HepG2 (cell line): Measurements from ENCODE around the gene PRRC2A. TPM values are rescaled to one million over a fixed set of nuclear protein-coding genes. Genes with fewer than 3 reads are reported as not detected.

ENCODE experiments used
- ATAC-seq: fragments of 200-7000 bp; cut with Tn5 transposase; 3 replicates; pipeline ENCODE4 v1.9.1; 2020; ENCODE audit warnings: mild to moderate bottlenecking, moderate library complexity
- BruUV-seq: library from RNA; stranded (reverse); fragments of 400-500 nt; replicated peaks from 2 replicates; lab custom pipeline; 2021; lab: Mats Ljungman, UMichigan
- CTCF ChIA-PET: fragments of 300-600 bp; formaldehyde crosslinking; extraction: SDS; loops from one replicate; lab custom pipeline; 2021; ENCODE audit warnings: low total read pairs, inconsistent platforms, low intra/inter-chr PET ratio; lab: Yijun Ruan, JAX
- POLR2A ChIA-PET: fragments of 350-600 bp; sonication (Branson Sonifier 250); formaldehyde crosslinking; loops from one replicate; lab custom pipeline; 2020; ENCODE audit warnings: antibody characterized with exemption, inconsistent platforms; lab: Yijun Ruan, JAX
- DNase-seq: peaks from one replicate; pipeline ENCODE4 v3.0.0-alpha.2; 2015; ENCODE audit warnings: low spot score
- FAIRE-seq: peaks from 3 replicates; lab custom pipeline; 2011; peaks lifted over from hg19 to GRCh38; lab: Jason Lieb, UNC
- H2AFZ ChIP-seq: one replicate; pipeline ENCODE4 v1.6.1; 2011; ENCODE audit warnings: low read length, inconsistent platforms
- H3K27ac ChIP-seq: fragments of 300-600 bp; 3 replicates; pipeline ENCODE4 v1.8.0; 2011; ENCODE audit warnings: mixed run types, mild to moderate bottlenecking, mixed read lengths, low read length, inconsistent platforms; ENCODE audit not compliant: insufficient read depth; ENCODE audit errors: extremely low read length
- H3K27me3 ChIP-seq, 2 experiments: fragments of 200-600 bp in 1 of 2; 2 replicates in 1 of 2; 3 replicates in 1 of 2; pipeline versions ENCODE4 v1.6.0 to v1.8.0; 2011; ENCODE audit warnings: low read length in 2 of 2, mild to moderate bottlenecking in 2 of 2, moderate library complexity in 2 of 2, inconsistent platforms in 1 of 2; ENCODE audit not compliant: insufficient read depth in 2 of 2, control insufficient read depth in 1 of 2
- H3K36me3 ChIP-seq, 2 experiments: fragments of 200-600 bp in 1 of 2; replicated peaks in 1 of 2; 2 replicates in 1 of 2; 3 replicates in 1 of 2; pipeline versions ENCODE4 v1.5.1 to v1.8.0; 2011; ENCODE audit warnings: low read length in 2 of 2, inconsistent platforms in 1 of 2; ENCODE audit not compliant: insufficient read depth in 2 of 2, control insufficient read depth in 1 of 2
- H3K4me1 ChIP-seq: 2 replicates; pipeline ENCODE4 v1.5.1; 2012; ENCODE audit warnings: low read length, inconsistent platforms; ENCODE audit not compliant: insufficient read depth
- H3K4me2 ChIP-seq: 2 replicates; pipeline ENCODE4 v1.6.0; 2011; ENCODE audit warnings: low read depth, low read length, inconsistent platforms
- H3K4me3 ChIP-seq, 3 experiments: fragments of 200-600 bp in 1 of 3; sonication (generic), shearing (Covaris generic) in 1 of 3; replicated peaks in 1 of 3; 2 replicates each; pipeline ENCODE4 v1.5.1; 2011 to 2016; ENCODE audit warnings: low read length in 3 of 3, inconsistent platforms in 2 of 3, low read depth in 2 of 3, mild to moderate bottlenecking in 2 of 3, control low read depth in 1 of 3, mixed read lengths in 1 of 3; ENCODE audit not compliant: insufficient read depth in 1 of 3
- H3K79me2 ChIP-seq: one replicate; pipeline ENCODE4 v1.6.1; 2011; ENCODE audit warnings: low read length, inconsistent platforms; ENCODE audit not compliant: insufficient read depth
- H3K9ac ChIP-seq: 2 replicates; pipeline ENCODE4 v1.6.0; 2011; ENCODE audit warnings: mild to moderate bottlenecking, low read depth, low read length, inconsistent platforms; ENCODE audit not compliant: insufficient read depth
- H3K9me3 ChIP-seq: 2 replicates; pipeline ENCODE4 v1.5.1; 2012; ENCODE audit warnings: mild to moderate bottlenecking, low read length
- H4K20me1 ChIP-seq: 2 replicates; pipeline ENCODE4 v1.6.0; 2011; ENCODE audit warnings: inconsistent platforms, mild to moderate bottlenecking, low read length, moderate library complexity; ENCODE audit not compliant: insufficient read depth
- ARNTL ChIP-seq: sonication (generic); formaldehyde crosslinking; IDR thresholded peaks from 2 replicates; pipeline ENCODE4 v1.4.0; 2020; ENCODE audit warnings: mild to moderate bottlenecking, missing genetic modification reagents
- DNMT1 ChIP-seq: sonication (generic); formaldehyde crosslinking; IDR thresholded peaks from 2 replicates; pipeline ENCODE4 v1.5.1; 2020; ENCODE audit warnings: mild to moderate bottlenecking, missing genetic modification reagents
- HNRNPUL1 ChIP-seq: fragments of 200-400 bp; formaldehyde crosslinking; IDR thresholded peaks from 2 replicates; pipeline ENCODE4 v1.6.1; 2017; ENCODE audit warnings: low read depth, mild to moderate bottlenecking, low read length, moderate library complexity
- ZKSCAN8 ChIP-seq: IDR thresholded peaks from 2 replicates; pipeline ENCODE4 v1.6.1; 2016; ENCODE audit warnings: borderline replicate concordance, missing genetic modification reagents, missing compliant biosample characterization
- ZNF562 ChIP-seq: sonication (generic); formaldehyde crosslinking; IDR thresholded peaks from 2 replicates; pipeline ENCODE4 v1.8.0; 2022; ENCODE audit warnings: missing genetic modification reagents, borderline replicate concordance
- ZNF672 ChIP-seq: sonication (generic); formaldehyde crosslinking; IDR thresholded peaks from 2 replicates; pipeline ENCODE4 v1.8.1; 2022; ENCODE audit warnings: missing genetic modification reagents
- WGBS: methylation state at CpG from one replicate; pipeline ENCODE4 v1.1.6; 2017; ENCODE audit warnings: low lambda C conversion rate; 5-methylcytosine and 5-hydroxymethylcytosine counted together
- in situ Hi-C: cut with HindIII; loops from 2 replicates; pipeline ENCODE4 v1.10.0; 2017; ENCODE audit warnings: low pct_unique_long_range_greater_than_20kb; ENCODE audit not compliant: extremely low pct_ligation_motif_present
- intact Hi-C: fragments of 100-400 bp; cut with micrococcal nuclease; formaldehyde crosslinking; loops from one replicate; pipeline ENCODE4 v1.10.0; 2022; ENCODE audit not compliant: unreplicated experiment
- polyA plus RNA-seq, 8 experiments: library from polyadenylated mRNA; depleted of rRNA in 3 of 8; stranded (reverse) in 7 of 8; unstranded in 1 of 8; fragments of >200 nt; fragmentation: Illumina TruSeq in 4 of 8; extraction: Trizol in 4 of 8; gene quantifications; 2 replicates each; pipeline versions ENCODE4 v1.2.1 to v1.2.3, GENCODE V29; 2011 to 2016; ENCODE audit warnings: low read depth in 4 of 8, missing spikeins in 1 of 8, mixed read lengths in 1 of 8; ENCODE audit not compliant: insufficient read depth in 1 of 8
- total RNA-seq, 5 experiments: library from RNA; depleted of rRNA; stranded (reverse); fragments of >200 nt; fragmentation: Illumina TruSeq; extraction: Trizol; gene quantifications; 2 replicates each; pipeline ENCODE4 v1.2.3, GENCODE V29; 2016; ENCODE audit warnings: low read depth in 1 of 5
- TF ChIP-seq, protein P1 (sequence below): sonication (generic); formaldehyde crosslinking; IDR thresholded peaks from 2 replicates; pipeline ENCODE4 v1.5.0; 2020; ENCODE audit warnings: missing genetic modification reagents
- TF ChIP-seq, protein P2 (sequence below): sonication (generic); formaldehyde crosslinking; IDR thresholded peaks from 2 replicates; pipeline ENCODE4 v1.4.0; 2020; ENCODE audit warnings: missing genetic modification reagents
- TF ChIP-seq, protein P3 (sequence below): sonication (generic); formaldehyde crosslinking; IDR thresholded peaks from 2 replicates; pipeline ENCODE4 v1.5.0; 2020; ENCODE audit warnings: missing genetic modification reagents, mild to moderate bottlenecking, borderline replicate concordance
- TF ChIP-seq, protein P4 (sequence below): sonication (generic); formaldehyde crosslinking; conservative IDR thresholded peaks from 2 replicates; pipeline ENCODE4 v1.4.0; 2020; ENCODE audit warnings: missing genetic modification reagents

The PRRC2A gene
- total and polyA plus RNA-seq, 2 of the 13 experiments (the other 11 are each of a cell fraction or from before 2014, with no cell fraction given): 38.9 to 47.4 TPM

DNA sequence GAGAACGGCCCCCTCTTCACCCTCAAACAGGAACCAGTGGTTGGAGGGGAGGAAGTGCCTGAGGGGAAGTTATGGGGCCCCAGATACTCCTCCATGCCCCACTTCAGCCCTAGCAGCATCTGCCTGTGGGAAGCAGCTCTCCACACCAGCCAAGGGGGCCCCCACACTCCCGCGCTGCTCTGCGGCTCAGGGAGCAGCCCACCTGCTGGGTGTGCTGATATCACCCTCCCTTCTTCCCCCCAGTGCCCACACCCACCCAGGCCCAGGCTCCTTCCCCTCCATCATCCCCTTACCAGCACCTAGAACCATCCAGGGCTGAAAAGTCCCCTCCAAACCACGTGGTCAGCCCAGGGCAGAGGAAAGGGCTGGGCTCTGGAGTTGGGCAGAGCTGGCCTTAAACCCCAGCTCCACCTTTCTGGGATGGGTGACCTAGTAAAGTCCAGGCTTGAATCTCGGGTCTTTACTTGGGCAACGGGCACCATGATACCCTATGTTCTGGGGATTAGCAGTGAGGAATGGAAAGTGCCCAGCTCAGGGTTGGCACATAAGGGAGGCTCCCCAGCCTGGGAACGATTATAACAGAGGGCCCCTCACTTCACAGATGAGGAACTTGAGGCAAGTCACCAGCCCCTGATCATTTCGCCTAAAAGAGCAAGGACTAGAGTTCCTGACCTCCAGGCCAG lies 33.8 kb upstream of the PRRC2A start:
- ChIA-PET POLR2A (interaction anchor here (1.4 kb wide), 1 partner anchor 12 kb away, joined by 3 read pairs; no protein-coding TSS in a partner anchor), CTCF (no interaction called here)
- Histone ChIP-seq H3K27me3 (peaks cover 9 to 46% of the 10 kb centered on the region in 2 experiments), H3K4me3 (no peak overlapping the region), H2AFZ (no peak overlapping the region), H3K4me2 (no peak overlapping the region), H3K9ac (no peak overlapping the region), H3K27ac (no peak overlapping the region), H3K9me3 (no peaks in the 10 kb centered on the region), H3K4me1 (peaks cover 10% of the 10 kb centered on the region), H4K20me1 (no peaks in the 10 kb centered on the region), H3K79me2 (no peaks in the 10 kb centered on the region), H3K36me3 (no peaks in the 10 kb centered on the region)
- ATAC-seq (no peak), FAIRE-seq (no peak), DNase-seq (no peak)
- in situ Hi-C loops (loop anchor here (5.0 kb wide), 1 partner anchor 94 kb away; no protein-coding TSS in a partner anchor), intact Hi-C loops (loop anchor here (5.0 kb wide), 1 partner anchor 1139 kb away; no protein-coding TSS in a partner anchor)
- TF ChIP-seq ZNF672 (CRISPR knock-in tag): no peak
- 4% methylated on average over 9 of the region's 9 CpGs for WGBS
- BruUV-seq: no TSS peak

DNA sequence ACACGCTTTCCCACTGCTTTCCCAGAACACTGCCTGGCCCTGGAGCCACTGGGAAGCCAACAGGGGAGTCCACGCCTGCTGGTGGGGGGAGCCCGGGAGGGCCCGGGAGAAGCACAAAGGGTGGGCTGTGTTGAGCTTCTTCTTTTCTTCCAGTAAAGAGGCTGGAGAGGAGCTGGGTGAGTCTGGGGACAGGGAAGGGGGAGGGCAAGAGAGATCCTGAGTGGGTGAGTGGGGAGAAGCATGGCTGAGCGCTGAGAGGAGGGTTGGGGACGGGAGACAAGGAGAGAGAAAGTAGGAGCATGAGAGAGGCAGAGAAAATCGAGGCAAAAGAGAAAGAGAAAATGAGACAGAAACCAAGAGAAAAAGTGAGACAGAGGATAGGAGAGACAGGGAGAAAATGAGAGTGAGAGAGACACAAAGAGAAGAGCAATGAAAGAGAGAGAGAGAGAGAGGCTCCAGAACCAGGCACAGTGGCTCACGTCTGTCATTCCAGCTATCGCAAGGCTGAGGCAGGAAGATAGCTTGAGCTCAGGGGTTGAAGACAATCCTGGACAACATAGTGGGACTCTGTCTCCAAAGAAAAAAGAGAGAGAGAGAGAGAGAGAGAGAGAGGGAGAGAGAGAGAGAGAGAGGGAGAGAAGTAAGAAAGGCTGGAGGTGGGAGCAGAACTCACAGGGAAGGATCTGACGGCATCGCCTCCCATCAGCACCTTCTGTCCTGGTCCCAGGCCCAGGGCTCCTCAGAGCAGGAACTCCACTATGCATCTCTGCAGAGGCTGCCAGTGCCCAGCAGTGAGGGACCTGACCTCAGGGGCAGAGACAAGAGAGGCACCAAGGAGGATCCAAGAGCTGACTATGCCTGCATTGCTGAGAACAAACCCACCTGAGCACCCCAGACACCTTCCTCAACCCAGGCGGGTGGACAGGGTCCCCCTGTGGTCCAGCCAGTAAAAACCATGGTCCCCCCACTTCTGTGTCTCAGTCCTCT lies 32.4 kb upstream of the PRRC2A start:
- H3K9ac ChIP-seq: no peak overlapping the region
- H3K79me2 ChIP-seq: no peaks in the 10 kb centered on the region
- no peaks in the 10 kb centered on the region for H4K20me1 ChIP-seq
- no peak overlapping the region for H3K4me2 ChIP-seq
- no peak overlapping the region for H2AFZ ChIP-seq
- H3K27ac ChIP-seq: no peak overlapping the region
- intact Hi-C loops: loop anchor here (5.0 kb wide), 1 partner anchor 1141 kb away; no protein-coding TSS in a partner anchor
- CTCF ChIA-PET: no interaction called here
- 31% methylated on average over 12 of the region's 12 CpGs for WGBS
- no peaks in the 10 kb centered on the region for H3K9me3 ChIP-seq
- BruUV-seq: no TSS peak
- no peak for ATAC-seq
- H3K36me3 ChIP-seq: no peaks in the 10 kb centered on the region
- no peak overlapping the region for H3K4me3 ChIP-seq
- H3K27me3 ChIP-seq: peaks cover 7 to 36% of the 10 kb centered on the region in 2 experiments; a peak in 4 of 5 replicates
- no peaks in the 10 kb centered on the region for H3K4me1 ChIP-seq
- DNase-seq: no peak
- POLR2A ChIA-PET: interaction anchor here (1.4 kb wide), 1 partner anchor 11 kb away, joined by 3 read pairs; no protein-coding TSS in a partner anchor
- in situ Hi-C loops: loop anchor here (5.0 kb wide), 1 partner anchor 96 kb away; no protein-coding TSS in a partner anchor
- no peak for FAIRE-seq
- TF ChIP-seq, protein P1, sequence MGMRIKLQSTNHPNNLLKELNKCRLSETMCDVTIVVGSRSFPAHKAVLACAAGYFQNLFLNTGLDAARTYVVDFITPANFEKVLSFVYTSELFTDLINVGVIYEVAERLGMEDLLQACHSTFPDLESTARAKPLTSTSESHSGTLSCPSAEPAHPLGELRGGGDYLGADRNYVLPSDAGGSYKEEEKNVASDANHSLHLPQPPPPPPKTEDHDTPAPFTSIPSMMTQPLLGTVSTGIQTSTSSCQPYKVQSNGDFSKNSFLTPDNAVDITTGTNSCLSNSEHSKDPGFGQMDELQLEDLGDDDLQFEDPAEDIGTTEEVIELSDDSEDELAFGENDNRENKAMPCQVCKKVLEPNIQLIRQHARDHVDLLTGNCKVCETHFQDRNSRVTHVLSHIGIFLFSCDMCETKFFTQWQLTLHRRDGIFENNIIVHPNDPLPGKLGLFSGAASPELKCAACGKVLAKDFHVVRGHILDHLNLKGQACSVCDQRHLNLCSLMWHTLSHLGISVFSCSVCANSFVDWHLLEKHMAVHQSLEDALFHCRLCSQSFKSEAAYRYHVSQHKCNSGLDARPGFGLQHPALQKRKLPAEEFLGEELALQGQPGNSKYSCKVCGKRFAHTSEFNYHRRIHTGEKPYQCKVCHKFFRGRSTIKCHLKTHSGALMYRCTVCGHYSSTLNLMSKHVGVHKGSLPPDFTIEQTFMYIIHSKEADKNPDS (CRISPR knock-in tag): no peak
- TF ChIP-seq HNRNPUL1 (no peak), ZNF562 (CRISPR knock-in tag) (no peak), DNMT1 (no peak), ARNTL (CRISPR knock-in tag) (no peak), ZKSCAN8 (CRISPR knock-in tag) (no peak)
- TF ChIP-seq, protein P2, sequence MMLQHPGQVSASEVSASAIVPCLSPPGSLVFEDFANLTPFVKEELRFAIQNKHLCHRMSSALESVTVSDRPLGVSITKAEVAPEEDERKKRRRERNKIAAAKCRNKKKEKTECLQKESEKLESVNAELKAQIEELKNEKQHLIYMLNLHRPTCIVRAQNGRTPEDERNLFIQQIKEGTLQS (CRISPR knock-in tag): no peak
- TF ChIP-seq, protein P3, sequence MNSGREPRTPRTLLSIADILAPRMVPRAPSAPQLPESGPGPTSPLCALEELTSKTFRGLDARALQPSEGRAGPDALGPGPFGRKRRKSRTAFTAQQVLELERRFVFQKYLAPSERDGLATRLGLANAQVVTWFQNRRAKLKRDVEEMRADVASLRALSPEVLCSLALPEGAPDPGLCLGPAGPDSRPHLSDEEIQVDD: no peak
- TF ChIP-seq, protein P4, sequence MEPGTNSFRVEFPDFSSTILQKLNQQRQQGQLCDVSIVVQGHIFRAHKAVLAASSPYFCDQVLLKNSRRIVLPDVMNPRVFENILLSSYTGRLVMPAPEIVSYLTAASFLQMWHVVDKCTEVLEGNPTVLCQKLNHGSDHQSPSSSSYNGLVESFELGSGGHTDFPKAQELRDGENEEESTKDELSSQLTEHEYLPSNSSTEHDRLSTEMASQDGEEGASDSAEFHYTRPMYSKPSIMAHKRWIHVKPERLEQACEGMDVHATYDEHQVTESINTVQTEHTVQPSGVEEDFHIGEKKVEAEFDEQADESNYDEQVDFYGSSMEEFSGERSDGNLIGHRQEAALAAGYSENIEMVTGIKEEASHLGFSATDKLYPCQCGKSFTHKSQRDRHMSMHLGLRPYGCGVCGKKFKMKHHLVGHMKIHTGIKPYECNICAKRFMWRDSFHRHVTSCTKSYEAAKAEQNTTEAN: no peak
